MCF 10A (cell line): ENCODE measurements around the gene PGAM1. TPM values are rescaled to one million over a fixed set of nuclear protein-coding genes. Genes with fewer than 3 reads are reported as not detected.

Experiments used
- BruUV-seq: library from RNA; stranded (reverse); fragments of 400-500 nt; replicated peaks from 2 replicates; lab custom pipeline; 2021; lab: Mats Ljungman, UMichigan
- CTCF ChIA-PET: fragments of 300-600 bp; sonication (Branson Sonifier 250); formaldehyde crosslinking; extraction: SDS; loops from one replicate; lab custom pipeline; 2021; ENCODE audit warnings: antibody characterized with exemption, inconsistent platforms; lab: Yijun Ruan, JAX
- POLR2A ChIA-PET: fragments of 300-600, 350-650 bp; sonication (Branson Sonifier 250); formaldehyde crosslinking; extraction: SDS; loops from one replicate; lab custom pipeline; 2020; ENCODE audit warnings: antibody characterized with exemption, inconsistent platforms; lab: Yijun Ruan, JAX
- DNase-seq: peaks from one replicate; pipeline ENCODE4 v3.0.0-alpha.2; 2018; ENCODE audit not compliant: unreplicated experiment
- H3K27ac Mint-ChIP-seq: one replicate; pipeline ENCODE4 v1.8.0; 2022; ENCODE audit warnings: mild to moderate bottlenecking, low read depth, mixed read lengths; ENCODE audit not compliant: unreplicated experiment
- H3K27me3 Mint-ChIP-seq: one replicate; pipeline ENCODE4 v1.8.0; 2022; ENCODE audit warnings: mixed read lengths; ENCODE audit not compliant: insufficient read depth, unreplicated experiment
- H3K36me3 Mint-ChIP-seq: one replicate; pipeline ENCODE4 v1.8.0; 2022; ENCODE audit warnings: mild to moderate bottlenecking, moderate library complexity, mixed read lengths; ENCODE audit not compliant: insufficient read depth, unreplicated experiment
- H3K4me1 Mint-ChIP-seq: one replicate; pipeline ENCODE4 v1.8.0; 2022; ENCODE audit warnings: mixed read lengths; ENCODE audit not compliant: insufficient read depth, unreplicated experiment
- H3K4me3 Mint-ChIP-seq: one replicate; pipeline ENCODE4 v1.8.0; 2022; ENCODE audit warnings: mild to moderate bottlenecking, moderate library complexity, mixed read lengths; ENCODE audit not compliant: unreplicated experiment
- H3K9me3 Mint-ChIP-seq: one replicate; pipeline ENCODE4 v1.8.0; 2022; ENCODE audit warnings: mixed read lengths; ENCODE audit not compliant: unreplicated experiment
- intact Hi-C: fragments of 100-400 bp; cut with micrococcal nuclease; formaldehyde crosslinking; loops from 2 replicates; pipeline ENCODE4 v1.14.1; 2022
- total RNA-seq: library from RNA; stranded (reverse); gene quantifications from 2 replicates; pipeline ENCODE4 v1.2.3, GENCODE V29; 2022
- TF ChIP-seq, protein P1 (sequence below): fragments of 200-600 bp; IDR thresholded peaks from one replicate; pipeline ENCODE4 v1.8.0; 2022; ENCODE audit warnings: antibody characterized with exemption, mild to moderate bottlenecking; ENCODE audit not compliant: unreplicated experiment

Gene PGAM1
- total RNA-seq, 1 experiment from 2014 or later: 235 TPM

DNA sequence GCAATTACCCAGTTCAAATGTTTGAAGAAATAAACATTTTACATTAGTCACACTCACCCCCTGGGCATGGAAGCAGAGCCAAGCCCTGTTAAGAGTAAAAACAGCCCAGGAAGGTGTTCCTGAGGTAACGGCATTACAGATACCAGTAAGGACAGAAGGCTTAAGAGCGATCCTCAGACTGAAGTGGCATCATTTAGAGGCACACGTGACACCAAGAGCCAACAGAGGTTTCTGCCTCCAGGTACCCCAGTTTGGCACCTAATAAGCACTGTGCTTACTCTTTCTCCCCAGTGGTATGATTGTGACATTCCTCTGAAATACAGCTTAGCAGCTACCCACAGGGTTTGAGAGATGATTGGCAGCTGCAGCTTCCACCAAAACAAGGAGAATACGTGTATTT is 55.1 kb downstream of the PGAM1 start:
- BruUV-seq: no TSS peak
- Mint-ChIP-seq H3K27me3 (no peaks in the 10 kb centered on the region), H3K9me3 (no peaks in the 10 kb centered on the region), H3K4me3 (peak overlapping the region; percentile 47), H3K27ac (peak overlapping the region; percentile 92), H3K4me1 (peaks cover 20% of the 10 kb centered on the region), H3K36me3 (peaks cover 66% of the 10 kb centered on the region)
- ChIA-PET POLR2A (interaction anchor here (0.6 to 4.1 kb wide), 11 partner anchors 9 to 206 kb away, joined by 3 to 27 read pairs (median 5); partner anchors contain the start of genes AVPI1 and UBTD1), CTCF (interaction anchor here (0.7 to 3.6 kb wide), 7 partner anchors 14 to 224 kb away, joined by 3 to 13 read pairs (median 4); no protein-coding TSS in a partner anchor)
- TF ChIP-seq, protein P1, sequence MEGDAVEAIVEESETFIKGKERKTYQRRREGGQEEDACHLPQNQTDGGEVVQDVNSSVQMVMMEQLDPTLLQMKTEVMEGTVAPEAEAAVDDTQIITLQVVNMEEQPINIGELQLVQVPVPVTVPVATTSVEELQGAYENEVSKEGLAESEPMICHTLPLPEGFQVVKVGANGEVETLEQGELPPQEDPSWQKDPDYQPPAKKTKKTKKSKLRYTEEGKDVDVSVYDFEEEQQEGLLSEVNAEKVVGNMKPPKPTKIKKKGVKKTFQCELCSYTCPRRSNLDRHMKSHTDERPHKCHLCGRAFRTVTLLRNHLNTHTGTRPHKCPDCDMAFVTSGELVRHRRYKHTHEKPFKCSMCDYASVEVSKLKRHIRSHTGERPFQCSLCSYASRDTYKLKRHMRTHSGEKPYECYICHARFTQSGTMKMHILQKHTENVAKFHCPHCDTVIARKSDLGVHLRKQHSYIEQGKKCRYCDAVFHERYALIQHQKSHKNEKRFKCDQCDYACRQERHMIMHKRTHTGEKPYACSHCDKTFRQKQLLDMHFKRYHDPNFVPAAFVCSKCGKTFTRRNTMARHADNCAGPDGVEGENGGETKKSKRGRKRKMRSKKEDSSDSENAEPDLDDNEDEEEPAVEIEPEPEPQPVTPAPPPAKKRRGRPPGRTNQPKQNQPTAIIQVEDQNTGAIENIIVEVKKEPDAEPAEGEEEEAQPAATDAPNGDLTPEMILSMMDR: no peak
- intact Hi-C loops: no loop called here
- peak; percentile 82 for DNase-seq

DNA sequence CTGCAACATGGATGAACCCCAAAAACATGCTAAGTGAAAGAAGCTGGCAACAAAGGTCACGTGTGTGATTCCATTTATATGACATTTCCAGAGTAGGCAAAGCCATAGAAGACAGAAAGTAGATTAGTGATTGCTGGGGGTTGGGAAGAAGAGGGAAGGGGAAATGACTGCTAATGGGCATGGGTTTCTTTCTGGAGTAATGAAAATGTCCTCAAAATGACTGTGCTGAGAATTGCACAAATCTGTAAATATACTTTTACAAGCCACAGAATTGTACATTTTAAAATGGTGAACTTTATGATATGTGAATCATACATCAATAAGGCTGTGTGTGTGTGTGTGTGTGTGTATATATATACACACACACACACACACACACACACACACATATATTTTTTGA is 56.4 kb downstream of the PGAM1 start:
- Mint-ChIP-seq H3K4me1 (peaks cover 22% of the 10 kb centered on the region), H3K4me3 (no peak overlapping the region), H3K27me3 (no peaks in the 10 kb centered on the region), H3K36me3 (peaks cover 55% of the 10 kb centered on the region), H3K27ac (peak overlapping the region; percentile 92), H3K9me3 (no peaks in the 10 kb centered on the region)
- TF ChIP-seq, protein P1: no peak
- no peak for DNase-seq
- POLR2A ChIA-PET: interaction anchor here (0.7 to 4.1 kb wide), 4 partner anchors 8 to 159 kb away, joined by 3 to 27 read pairs (median 4); no protein-coding TSS in a partner anchor
- CTCF ChIA-PET: interaction anchor here (0.6 to 3.6 kb wide), 8 partner anchors 8 to 234 kb away, joined by 3 to 13 read pairs (median 4); no protein-coding TSS in a partner anchor
- intact Hi-C loops: no loop called here
- no TSS peak for BruUV-seq

Other genes with a start within 250 kb of the PGAM1 start
- gene SLIT1, start 240.2 kb upstream of the PGAM1 start, total RNA-seq: 0.02 TPM in 1 of 2 replicates, not detected in the other
- 10.6 and 11.7 TPM in 2 replicates for gene ARHGAP19, start 133.6 kb upstream of the PGAM1 start, total RNA-seq
- gene FRAT1, start 106.9 kb upstream of the PGAM1 start, total RNA-seq: 1.9 and 2.1 TPM in 2 replicates
- 9.0 and 11.4 TPM in 2 replicates for gene FRAT2, start 91.5 kb upstream of the PGAM1 start, total RNA-seq
- gene RRP12, start 24.9 kb upstream of the PGAM1 start, total RNA-seq: 66.1 and 86.7 TPM in 2 replicates
- gene EXOSC1, start 19.8 kb downstream of the PGAM1 start, total RNA-seq: 56.5 and 62.3 TPM in 2 replicates
- gene ZDHHC16, start 20.0 kb downstream of the PGAM1 start, total RNA-seq: 44.9 and 48.0 TPM in 2 replicates
- gene MMS19, start 72.2 kb downstream of the PGAM1 start, total RNA-seq: 67.0 and 67.2 TPM in 2 replicates
- gene UBTD1, start 72.7 kb downstream of the PGAM1 start, total RNA-seq: 7.2 and 7.8 TPM in 2 replicates
- 1.8 and 5.8 TPM in 2 replicates for gene ANKRD2, start 146.6 kb downstream of the PGAM1 start, total RNA-seq
- gene HOGA1, start 158.2 kb downstream of the PGAM1 start, total RNA-seq: 0.88 and 1.7 TPM in 2 replicates
- 0.26 TPM in 1 of 2 replicates, not detected in the other for gene C10orf62, start 163.5 kb downstream of the PGAM1 start, total RNA-seq
- 14.2 and 14.5 TPM in 2 replicates for gene MORN4, start 207.3 kb downstream of the PGAM1 start, total RNA-seq
- 23.5 and 26.6 TPM in 2 replicates for gene PI4K2A, start 214.5 kb downstream of the PGAM1 start, total RNA-seq